Epithelial cell of prostate (primary cell): ENCODE results near the gene MPRIP.

Source experiments
- DNase-seq: peaks from one replicate; pipeline ENCODE4 v3.0.0-alpha.2; 2011; ENCODE audit warnings: low read depth, low spot score
- H3K27ac ChIP-seq: fragments of 450-650 bp; 2 replicates; pipeline ENCODE4 v1.5.1; 2017; ENCODE audit warnings: mild to moderate bottlenecking

Gene MPRIP

DNA sequence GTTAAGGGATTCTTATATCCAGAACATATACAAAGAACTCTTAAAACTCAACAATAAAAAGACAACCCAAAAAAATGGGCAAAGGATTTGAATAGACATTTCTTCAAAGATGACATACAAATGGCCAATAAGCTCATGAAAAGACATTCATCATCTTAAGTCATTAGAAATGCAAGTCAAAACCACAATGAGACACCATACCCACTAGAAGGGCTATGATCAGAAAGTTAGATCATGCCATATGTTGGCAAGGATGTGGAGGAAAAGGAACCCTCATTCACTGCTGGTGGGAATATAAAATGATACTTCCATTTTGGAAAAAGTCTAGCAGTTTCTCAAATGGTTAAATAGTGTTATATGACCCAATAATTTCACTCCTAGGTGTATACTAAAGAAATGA lies 154.5 kb downstream of the MPRIP start:
- DNase-seq = no peak
- H3K27ac ChIP-seq = no peak overlapping the region

DNA sequence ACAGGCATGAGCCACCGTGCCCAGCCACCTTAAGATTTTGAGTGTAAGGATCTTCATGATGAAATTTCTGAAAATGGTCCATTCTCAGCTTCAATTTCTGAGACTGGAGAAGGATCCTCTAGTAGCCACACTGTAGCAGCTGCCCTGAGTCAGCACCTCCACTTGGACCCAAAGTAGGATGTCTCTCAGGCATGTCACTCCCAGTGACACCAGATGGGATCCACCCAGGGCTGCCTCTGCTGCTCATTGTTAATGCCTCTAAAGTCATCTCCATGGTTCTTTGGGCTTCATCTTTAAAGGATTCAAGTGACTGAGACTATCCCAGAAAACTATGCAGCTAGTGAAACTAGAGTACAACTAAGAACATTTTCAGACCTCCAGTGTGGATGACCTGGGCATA lies 156.0 kb downstream of the MPRIP start:
- no peak for DNase-seq
- H3K27ac ChIP-seq = no peak overlapping the region

DNA sequence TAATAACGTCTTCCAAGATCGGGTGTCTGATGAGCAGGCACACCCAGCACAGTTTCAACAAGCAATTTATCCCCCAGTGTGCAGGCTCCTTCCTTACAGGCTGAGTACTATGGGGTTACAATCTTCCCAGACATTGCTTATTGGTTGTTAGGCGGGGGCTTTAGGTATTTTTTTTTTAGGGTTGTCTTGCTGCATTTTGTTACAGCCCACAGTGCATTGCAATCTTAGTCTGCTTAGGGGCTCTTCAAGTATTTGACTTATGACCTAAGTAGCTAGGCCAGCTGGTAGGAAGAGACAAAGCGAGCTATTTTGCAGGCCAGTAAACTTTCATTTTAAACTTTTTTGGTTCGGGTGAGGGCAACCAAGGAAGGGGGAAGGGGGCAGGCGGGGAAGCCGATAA lies 158.1 kb downstream of the MPRIP start:
- DNase-seq = no peak
- no peak overlapping the region for H3K27ac ChIP-seq

DNA sequence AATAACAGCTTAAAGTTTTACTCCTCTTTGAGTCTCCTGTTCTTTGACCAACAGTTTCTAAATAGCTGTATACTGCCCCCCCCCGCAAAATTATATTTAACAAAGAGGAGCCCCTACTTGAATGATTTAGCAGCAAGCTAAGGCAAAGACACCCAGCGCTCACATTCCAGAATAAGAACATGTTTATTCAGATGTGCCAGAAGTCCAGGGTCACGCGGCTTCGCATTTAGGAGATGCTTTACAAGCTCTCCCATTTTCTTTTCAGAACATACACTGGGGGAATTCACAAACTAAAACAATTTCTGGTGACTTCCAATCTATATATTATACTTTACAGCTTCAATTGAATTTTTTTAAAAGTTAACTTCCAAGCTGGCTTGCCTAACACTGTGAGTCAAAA lies 158.6 kb downstream of the MPRIP start:
- H3K27ac ChIP-seq = no peak overlapping the region
- no peak for DNase-seq

DNA sequence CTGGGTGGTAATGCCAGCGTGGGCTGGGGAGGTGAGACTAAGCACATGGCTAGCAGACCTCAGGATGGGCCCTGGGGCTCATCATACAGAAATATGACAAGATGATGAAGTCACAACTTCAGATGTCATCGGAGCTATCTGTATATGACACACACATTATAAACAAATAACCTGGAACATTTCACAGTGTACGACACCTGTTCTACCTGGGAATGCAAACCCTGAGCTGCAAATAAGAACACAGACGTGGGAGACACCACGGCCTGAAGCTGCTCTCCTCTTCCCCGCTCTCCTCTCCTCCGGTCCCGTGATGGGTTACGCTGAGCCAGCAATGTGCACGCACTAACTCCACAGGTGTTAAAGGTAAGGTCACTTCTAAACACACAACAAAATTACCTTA lies 159.0 kb downstream of the MPRIP start:
- H3K27ac ChIP-seq = no peak overlapping the region
- DNase-seq = no peak

DNA sequence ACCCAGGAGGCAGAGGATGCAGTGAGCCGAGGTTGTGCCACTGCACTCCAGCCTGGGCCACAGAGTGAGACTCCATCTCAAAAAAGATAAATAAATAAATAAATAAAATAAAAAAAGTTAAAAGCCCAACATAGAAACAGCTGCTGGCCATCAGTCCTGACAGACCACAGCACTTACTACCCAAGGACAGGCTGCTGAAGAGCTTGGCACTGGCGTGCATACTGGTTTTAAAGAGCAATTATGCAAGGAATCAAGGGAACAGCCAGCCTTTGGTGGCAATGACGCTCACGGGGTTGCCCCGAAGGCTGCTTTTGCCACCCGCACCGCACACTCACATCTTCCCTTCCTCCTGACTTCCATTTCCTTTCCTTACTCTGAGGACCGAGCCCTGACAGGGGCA lies 159.7 kb downstream of the MPRIP start:
- no peak overlapping the region for H3K27ac ChIP-seq
- DNase-seq = no peak

DNA sequence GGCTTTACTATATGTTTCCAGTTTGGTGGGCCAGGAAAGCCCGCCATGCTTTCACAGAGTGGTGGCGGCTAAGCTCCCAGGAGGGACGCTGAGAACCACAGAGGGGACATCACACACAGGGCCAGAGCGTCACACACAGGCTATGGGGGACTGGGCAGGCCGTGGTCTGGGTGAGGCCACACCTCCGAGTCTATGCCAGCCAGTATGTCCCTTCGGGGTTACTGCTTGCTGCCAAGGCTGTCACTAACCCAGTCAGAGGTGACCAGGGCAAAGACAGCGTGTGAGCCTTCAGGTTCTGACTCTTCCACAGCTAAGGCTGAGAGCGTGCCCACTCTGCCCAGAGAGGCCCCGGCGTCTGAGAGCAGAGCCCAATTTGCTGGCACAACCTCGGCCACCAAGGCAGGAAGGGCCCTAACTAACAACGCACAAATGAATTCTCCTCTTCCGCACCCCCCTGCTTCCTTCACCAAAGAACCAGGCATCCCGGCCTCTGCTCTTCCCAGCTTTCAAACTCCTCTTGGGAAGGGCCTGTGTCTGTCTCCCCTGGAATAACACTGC lies 161.0 kb downstream of the MPRIP start:
- no peak overlapping the region for H3K27ac ChIP-seq
- no peak for DNase-seq

DNA sequence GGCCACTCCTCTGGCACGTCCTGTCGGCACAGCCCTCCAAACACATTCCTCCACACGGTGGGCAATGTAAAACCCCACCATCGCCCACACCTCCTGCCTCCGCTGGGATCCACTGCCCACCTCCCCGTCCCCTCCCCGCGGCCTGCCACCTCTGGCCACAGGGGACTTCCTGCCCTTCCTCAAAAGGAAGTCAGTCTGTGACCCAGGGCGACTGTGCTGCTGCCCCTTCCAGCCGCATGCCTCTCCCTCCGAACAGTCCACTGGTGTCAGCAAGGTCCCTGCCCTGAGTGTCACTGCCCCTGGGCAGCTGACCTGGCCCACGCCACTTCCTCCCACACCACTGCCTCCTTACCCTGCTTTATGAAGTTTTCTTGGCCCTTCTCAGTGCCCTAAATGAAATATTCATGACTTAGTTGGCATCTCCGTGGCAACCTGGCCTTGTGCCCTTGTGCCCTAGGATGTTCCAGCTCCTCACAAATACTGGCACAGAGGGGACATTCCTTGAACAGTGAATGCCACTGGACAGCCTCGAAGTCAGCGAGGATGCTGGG lies 161.9 kb downstream of the MPRIP start:
- DNase-seq = no peak
- H3K27ac ChIP-seq = no peak overlapping the region

DNA sequence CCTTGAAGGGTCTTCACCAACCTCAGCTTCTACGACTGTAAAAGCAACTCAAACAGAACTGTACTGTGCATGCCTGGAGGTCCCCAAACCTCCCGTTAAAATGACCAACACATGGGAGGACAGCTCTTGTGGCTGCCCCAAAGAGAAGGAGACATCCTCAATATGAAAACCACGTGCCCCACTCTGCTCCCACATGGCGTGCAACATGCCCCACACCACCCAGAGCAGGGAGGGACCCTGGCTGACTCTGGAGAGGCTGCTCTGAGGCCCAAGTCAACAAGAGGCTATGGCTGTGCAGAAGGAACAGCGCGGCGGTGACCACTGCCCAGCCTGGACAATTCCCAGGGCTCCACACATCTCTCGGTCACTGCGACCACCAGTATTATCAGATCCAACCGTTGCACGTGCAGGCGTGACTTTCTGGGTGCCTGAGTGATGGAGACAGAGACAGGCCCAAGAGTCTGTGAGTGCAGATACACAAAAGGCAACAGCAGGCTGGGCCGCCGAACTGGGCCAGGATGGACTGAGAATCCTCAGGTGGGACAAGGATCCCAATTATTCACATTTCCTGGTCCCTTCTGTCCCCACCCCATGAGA lies 162.5 kb downstream of the MPRIP start:
- no peak overlapping the region for H3K27ac ChIP-seq
- no peak for DNase-seq

DNA sequence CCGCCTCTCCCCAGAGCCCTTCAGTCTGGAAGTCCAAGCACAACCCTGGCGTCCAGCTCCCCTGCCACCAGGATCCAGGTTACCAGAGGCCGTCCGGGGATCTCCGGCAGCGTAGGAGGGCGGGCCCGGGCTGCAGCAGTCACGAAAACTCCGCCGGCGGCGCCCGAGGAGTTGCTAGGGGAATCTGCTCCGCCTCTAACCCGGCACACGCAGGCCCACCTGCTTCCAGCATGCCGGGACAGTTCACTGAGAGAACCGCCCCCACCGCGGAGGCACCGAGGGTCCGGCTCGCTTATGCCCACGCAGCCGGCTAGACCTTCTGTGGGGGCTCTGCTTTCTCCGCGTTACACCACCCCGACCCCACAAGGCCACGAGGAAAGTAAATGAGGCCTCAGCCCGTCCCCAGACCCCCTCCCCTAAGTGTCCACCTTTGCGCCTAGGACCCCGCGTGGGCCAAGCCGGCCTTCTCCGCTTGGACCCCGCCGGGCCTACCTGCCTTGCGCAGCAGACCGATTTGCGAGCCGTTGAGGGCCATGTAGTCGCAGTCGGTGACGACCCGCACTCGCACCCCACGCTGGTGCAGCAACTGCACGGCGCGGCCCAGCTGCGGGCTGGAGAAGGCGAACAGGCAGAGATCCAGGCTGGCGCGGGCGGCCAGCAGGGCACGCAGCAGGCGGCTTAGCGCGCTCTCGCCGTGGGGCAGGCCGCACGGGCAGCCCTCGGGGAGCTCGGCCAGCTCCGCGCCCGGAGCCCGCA lies 163.3 kb downstream of the MPRIP start:
- no peak overlapping the region for H3K27ac ChIP-seq
- DNase-seq = no peak

DNA sequence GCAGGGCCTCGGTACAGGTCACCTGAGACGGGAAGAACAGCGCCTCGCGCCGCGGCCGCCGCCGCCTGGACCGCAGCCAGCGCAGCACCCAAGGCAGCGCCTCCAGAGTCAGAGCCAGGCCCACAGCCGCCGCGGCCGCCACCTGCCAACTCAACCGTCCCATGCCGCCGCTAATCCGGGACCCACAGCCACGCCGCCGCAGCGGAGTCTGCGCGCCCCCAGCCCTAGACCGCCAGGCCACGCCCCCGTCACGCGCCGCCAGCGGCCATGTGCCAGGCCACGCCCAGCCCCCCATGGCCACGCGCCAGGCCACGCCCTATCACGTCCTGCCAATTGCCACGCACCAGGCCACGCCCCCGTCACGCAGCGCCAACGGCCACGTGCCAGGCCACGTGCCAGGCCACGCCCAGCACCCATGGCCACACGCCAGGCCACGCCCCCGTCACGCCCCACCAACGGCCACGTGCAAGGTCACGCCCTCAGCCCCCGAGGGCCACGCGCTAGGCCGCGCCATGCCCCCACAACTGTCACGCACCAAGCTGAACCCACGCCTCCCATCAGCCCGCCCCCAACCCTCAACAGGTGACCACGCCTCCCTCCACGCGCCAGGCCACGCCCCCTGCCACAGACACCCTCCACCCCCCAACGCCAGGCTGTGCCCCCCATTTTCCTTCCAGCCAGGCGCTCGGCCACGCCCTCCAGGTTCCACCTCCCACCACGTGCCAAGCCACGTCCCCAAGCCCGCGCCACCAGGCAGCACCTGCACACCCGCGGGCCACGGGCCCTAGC lies 164.1 kb downstream of the MPRIP start, which contains the start of gene PLD6:
PLD6 (minus strand) TSS at position 210 of the 789 bp plus-strand sequence; CDS start at position 163, 47 bp downstream.
- peak within 1 kb of the TSS; percentile 3 for H3K27ac ChIP-seq
- no peak for DNase-seq

DNA sequence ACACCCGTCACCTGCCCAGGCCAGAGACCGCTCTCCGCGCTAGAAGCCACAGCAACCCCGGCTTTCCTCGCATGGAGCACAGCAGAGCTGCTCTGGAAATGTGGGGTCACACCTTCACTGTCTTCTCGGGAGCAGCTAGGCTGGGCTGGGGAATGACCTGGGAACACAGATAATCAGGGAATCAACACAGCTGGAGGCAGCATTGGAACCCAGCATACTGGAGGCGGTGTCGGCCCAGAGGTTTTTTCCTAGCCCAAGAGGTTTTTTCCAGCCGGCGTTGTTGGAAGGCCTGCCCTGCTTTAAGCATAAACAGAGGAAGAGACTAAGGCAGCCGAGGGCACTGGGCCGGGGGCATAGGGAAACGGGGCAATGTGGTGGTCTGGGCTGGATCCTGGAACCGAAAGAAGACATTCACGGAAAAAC lies 164.7 kb downstream of the MPRIP start:
- no peak for DNase-seq
- H3K27ac ChIP-seq = peak overlapping the region; percentile 3

DNA sequence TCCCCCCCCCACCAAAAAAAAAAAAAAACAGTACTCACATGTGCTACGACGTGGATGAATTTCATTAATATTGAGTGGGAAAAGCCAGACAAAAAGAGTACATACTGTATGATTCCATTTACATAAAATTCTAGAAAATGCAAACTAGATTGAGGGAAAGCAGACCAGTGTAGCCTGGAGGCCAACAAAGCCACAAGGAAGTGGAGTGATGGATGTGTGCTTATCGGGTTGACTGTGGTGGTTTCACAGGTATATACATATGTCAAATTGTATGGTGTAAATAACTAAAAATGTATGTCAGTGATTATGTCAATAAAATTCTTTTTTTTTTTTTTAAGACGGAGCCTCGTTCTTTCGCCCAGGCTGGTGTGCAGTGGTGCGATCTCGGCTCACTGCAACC lies 165.7 kb downstream of the MPRIP start:
- no peak for DNase-seq
- H3K27ac ChIP-seq = no peak overlapping the region

DNA sequence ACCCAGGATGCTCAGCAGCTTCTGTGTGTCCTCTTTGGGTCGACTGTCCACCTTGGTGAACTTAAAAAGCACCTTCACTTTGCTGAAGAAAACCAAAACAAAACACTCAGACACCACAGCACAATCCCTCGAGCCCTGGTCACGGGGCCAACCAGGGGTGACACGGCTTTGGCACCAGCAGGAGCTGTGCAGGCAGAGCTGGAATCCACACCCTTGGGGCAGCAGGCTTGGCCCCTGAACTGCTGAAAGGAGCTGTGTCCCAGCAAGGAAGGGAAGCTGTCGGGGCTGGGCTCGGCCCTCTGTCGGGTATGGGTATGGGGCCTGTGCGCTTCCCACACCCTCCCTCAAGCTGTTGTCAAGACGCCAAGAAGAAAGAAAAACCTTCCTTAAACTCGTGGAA lies 171.5 kb downstream of the MPRIP start:
- DNase-seq = no peak

DNA sequence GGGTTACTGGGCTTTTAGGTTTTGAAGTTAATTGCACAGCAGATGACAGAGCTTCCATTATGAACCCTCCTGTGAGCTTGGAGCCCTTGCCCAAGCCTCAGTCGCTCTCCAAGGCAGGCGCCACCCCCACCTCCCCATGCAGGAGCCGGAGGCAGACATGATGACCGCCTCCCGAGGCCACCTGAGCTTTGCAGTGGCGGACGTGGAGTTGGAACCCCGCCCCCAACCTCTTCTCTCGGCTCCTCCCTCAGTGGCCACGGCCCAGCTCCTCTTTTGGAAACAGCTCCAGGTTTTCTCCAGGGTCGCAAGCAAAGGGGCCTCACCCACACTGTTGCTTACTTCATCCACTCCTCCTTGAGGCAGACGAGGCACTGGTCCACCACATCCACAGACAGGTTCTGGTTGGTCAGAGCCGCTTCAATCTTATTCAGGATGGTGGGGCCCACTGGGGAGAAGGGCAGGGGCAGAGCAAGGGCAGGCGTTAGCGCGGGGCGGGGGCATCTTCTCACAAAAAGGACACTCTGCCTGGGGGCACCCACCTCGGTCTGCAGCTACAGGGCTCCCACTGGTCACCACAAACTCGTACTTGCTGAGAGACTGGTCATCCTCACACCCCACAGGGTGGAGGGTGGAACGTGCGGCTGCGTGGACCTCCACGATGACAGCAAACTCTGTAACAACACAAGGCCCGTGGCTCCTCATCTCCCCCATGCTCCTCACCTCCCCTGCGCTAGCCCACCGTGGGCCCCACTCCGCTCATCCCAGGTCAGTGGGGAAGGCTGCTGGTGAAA lies 172.6 kb downstream of the MPRIP start:
- DNase-seq = no peak
- no peak overlapping the region for H3K27ac ChIP-seq

More for the DNA sequence above, 171.5 kb downstream of the MPRIP start:
- no peak overlapping the region for H3K27ac ChIP-seq

DNA sequence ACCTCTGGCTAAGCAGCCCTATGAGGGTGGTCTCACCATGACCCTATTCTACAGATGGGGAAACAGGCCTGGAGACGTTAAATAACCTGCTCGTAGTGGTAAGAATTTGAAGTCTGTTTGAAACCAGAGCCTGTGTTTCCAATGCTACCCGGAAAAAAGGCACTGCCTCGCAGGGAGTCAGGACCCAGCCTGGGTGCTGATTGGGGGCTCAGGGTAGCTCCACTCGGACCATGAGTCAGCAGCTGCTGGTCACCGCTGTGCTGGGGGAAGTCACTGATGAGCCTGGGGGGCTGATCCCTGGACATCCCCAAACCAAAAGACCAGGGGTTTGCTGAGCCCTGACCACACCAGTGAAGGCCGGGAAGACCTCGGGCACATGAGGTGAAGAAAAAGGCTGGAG lies 173.3 kb downstream of the MPRIP start:
- H3K27ac ChIP-seq = no peak overlapping the region
- DNase-seq = no peak

DNA sequence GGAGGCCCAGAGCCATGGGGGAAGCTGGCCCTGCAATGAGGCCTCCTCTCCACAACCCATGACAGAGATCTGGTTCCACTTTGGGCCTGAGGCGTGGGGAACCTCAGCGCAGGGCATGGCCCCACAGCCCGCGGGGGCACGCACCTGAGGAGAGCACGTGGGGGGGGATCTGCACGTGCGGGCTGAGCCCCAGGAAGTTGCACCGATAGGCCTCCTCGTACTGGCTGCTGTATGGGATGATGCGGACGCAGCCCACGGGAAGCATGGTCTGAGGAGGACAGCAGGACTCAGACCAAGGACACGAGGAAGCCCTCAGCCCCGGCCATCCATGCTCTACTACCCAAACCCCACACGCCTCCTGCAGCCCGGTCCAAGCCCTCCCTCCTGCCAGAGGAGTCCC lies 174.0 kb downstream of the MPRIP start:
- DNase-seq = no peak
- H3K27ac ChIP-seq = no peak overlapping the region

DNA sequence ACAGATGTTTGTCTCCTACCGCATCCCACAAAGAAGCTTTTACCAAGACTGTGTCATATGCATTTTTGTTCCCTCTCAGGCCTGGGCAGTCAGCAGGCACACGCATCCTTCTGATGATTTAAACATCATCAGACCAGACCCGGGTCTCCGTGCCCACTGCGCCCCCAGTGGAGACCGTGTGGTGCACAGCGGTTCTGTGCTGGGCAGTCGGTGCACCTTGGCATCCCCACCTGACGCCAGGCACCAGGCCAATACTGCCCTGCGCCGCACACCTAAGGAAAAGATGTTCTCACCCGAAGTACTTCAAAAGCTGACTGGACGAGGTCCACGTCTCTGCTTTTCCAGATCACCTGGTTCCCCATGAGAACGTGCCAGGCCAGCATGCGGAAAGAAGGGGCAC lies 174.5 kb downstream of the MPRIP start:
- DNase-seq = no peak
- no peak overlapping the region for H3K27ac ChIP-seq

DNA sequence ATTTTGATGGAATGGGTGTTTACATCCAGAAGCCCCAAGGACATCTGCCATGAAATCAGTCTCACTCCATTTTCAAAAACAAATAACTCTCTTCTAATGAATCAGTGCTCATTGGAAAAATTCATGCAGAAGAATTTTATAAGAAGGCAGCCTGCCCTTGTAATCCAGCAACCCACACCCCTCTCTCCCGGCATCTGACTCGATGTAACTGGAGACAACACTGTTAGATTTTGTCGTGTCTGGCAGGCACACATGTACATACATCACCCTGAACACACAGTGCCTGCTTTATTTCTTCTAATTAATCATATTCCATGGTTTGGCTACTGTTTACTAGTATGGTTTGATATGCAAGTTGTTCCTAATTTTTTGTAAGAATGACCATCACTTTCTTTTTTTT lies 175.7 kb downstream of the MPRIP start:
- no peak overlapping the region for H3K27ac ChIP-seq
- no peak for DNase-seq

DNA sequence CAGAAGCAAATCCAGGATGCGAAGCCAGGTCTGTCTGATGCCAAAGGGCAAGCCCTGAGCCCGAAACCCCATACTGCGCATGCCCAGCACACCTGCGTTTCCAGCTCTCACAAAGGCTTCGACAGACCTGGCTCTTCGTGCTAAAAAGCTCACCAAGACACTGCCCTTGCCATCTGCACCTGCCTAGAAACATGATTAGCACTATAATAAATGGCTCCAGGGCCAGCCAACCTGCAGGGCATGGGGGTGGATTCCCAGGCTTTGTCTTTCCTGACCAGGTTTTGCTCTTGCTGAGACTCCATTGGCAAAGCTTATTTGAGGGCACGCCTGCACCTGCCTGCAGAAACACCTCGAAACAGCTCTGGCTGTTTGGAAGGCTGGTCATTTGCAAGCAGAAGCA lies 178.3 kb downstream of the MPRIP start:
- no peak overlapping the region for H3K27ac ChIP-seq
- DNase-seq = no peak
